ENCODE measurements around the gene KCNS3.

GRCh38 chr2:17835516-17835915 lies 43.0 kb upstream of the KCNS3 start:
- TF ChIP-seq HDGF (IDR thresholded peaks at IDR 0.05; ENCODE audit: borderline replicate concordance) (no peak), BHLHE40 (IDR thresholded peaks at IDR 0.05; ENCODE audit: borderline replicate concordance) (no peak), FOXA1 (IDR thresholded peaks at IDR 0.05) (no peak), TARDBP (IDR thresholded peaks at IDR 0.05) (no peak), SUZ12 (IDR thresholded peaks at IDR 0.05) (no peak), FOXK2 (IDR thresholded peaks at IDR 0.05) (no peak), FOXM1 (IDR thresholded peaks at IDR 0.05; ENCODE audit: borderline replicate concordance) (no peak), LEF1 (IDR thresholded peaks at IDR 0.05; ENCODE audit: borderline replicate concordance) (no peak), SP1 (IDR thresholded peaks at IDR 0.05) (no peak), CTBP1 (IDR thresholded peaks at IDR 0.05; ENCODE audit: borderline replicate concordance) (no peak), ELF4 (IDR thresholded peaks at IDR 0.05) (no peak), PKNOX1 (IDR thresholded peaks at IDR 0.05) (no peak), NFRKB (IDR thresholded peaks at IDR 0.05) (no peak), L3MBTL2 (conservative IDR thresholded peaks at IDR 0.05) (no peak)

Measured in HEK293T (cell line).